Stimulated activated CD4-positive, alpha-beta T cell treated with anti-CD3 and anti-CD28 coated beads, Interleukin-12 subunit alpha, Interleukin-12 subunit beta, amount 100 ng/mL, for 24 hours (primary cell): ENCODE measurements around the gene BORCS5.
A peak's percentile ranks its signal among the peaks of the same experiment; 100 is the strongest.

Source experiments
- DNase-seq, 2 experiments: peaks; one replicate each; pipeline ENCODE4 v3.0.0-alpha.2; 2020; ENCODE audit warnings: low read depth in 2 of 2

BORCS5 gene

GRCh38 chr12:12511895-12512711 is 155.2 kb downstream of the BORCS5 start:
- peak in 1 of 2 experiments; percentile 35 for DNase-seq

GRCh38 chr12:12513416-12514006 is 156.6 kb downstream of the BORCS5 start:
- DNase-seq, result no peak

GRCh38 chr12:12518464-12518845 is 161.6 kb downstream of the BORCS5 start:
- no peak for DNase-seq

- DNase-seq, result no peak
Measured at GRCh38 chr12:12518919-12519318, 162.0 kb downstream of the BORCS5 start.
